ENCODE data around the gene PQBP1.

The PQBP1 gene

GRCh38 chrX:48903290-48903689 lies 5.6 kb downstream of the PQBP1 start:
- TF ChIP-seq, protein P1, sequence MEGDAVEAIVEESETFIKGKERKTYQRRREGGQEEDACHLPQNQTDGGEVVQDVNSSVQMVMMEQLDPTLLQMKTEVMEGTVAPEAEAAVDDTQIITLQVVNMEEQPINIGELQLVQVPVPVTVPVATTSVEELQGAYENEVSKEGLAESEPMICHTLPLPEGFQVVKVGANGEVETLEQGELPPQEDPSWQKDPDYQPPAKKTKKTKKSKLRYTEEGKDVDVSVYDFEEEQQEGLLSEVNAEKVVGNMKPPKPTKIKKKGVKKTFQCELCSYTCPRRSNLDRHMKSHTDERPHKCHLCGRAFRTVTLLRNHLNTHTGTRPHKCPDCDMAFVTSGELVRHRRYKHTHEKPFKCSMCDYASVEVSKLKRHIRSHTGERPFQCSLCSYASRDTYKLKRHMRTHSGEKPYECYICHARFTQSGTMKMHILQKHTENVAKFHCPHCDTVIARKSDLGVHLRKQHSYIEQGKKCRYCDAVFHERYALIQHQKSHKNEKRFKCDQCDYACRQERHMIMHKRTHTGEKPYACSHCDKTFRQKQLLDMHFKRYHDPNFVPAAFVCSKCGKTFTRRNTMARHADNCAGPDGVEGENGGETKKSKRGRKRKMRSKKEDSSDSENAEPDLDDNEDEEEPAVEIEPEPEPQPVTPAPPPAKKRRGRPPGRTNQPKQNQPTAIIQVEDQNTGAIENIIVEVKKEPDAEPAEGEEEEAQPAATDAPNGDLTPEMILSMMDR (conservative IDR thresholded peaks at IDR 0.05; ENCODE audit: low read depth, low read length), result no peak
- no peak overlapping the region for H3K4me3 ChIP-seq (ENCODE audit: low read depth, low read length)

DNA sequence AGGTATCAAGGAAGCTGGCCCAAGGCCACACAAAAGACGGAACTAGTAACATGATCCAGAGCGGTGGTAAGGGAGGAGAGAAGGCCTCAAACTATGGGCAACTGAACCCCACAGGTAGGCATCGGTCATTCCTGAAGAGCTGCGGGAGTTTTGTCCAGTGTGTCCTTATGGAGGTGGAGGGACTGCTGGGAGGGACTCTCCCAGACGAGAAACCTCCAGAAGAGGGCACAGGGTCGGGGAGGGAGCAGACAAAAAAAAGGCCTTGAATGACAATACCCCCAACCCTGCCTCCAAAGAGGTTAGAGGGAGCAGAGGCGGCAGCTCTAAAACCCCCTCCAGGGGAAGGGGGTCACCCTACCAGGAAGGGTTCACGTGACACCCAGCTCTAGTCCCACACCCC lies 6.5 kb downstream of the PQBP1 start:
- TF ChIP-seq, protein P1 (conservative IDR thresholded peaks at IDR 0.05; ENCODE audit: low read depth, low read length), result no peak
- DNase-seq (ENCODE audit: low read depth), result no peak
- no peak overlapping the region for H3K4me3 ChIP-seq (ENCODE audit: low read depth, low read length)

More at GRCh38 chrX:48903290-48903689, 5.6 kb downstream of the PQBP1 start:
- no peak for DNase-seq (ENCODE audit: low read depth)

DNA sequence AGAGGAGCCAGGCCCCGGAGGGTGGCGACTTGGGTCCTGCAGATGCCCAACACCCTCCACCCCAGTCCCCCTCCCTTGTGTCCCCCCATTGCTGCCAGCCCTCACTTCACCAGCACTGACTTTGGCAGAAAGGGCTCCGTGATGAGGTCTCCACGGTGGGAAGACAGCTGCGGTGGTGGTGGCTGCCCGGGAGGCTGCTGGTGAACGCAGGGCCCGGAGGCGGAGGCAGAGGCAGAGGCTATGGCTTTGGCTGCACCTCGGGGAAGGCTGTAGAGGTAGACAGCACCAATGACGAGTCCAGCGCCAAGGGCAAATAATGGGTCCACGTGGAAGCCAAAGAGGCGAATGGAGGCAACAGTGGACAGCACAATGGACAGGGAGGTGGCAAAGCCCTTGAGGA lies 6.9 kb downstream of the PQBP1 start:
- DNase-seq (ENCODE audit: low read depth), result no peak
- H3K4me3 ChIP-seq (ENCODE audit: low read depth, low read length), result no peak overlapping the region
- TF ChIP-seq, protein P1 (conservative IDR thresholded peaks at IDR 0.05; ENCODE audit: low read depth, low read length), result no peak

- H3K4me3 ChIP-seq (ENCODE audit: low read depth, low read length), result no peak overlapping the region
- TF ChIP-seq, protein P1 (conservative IDR thresholded peaks at IDR 0.05; ENCODE audit: low read depth, low read length), result no peak
- DNase-seq (ENCODE audit: low read depth), result no peak
Observed at GRCh38 chrX:48905090-48905790, 7.5 kb downstream of the PQBP1 start.

- H3K4me3 ChIP-seq (ENCODE audit: low read depth, low read length), result no peak overlapping the region
- DNase-seq (ENCODE audit: low read depth), result no peak
- TF ChIP-seq, protein P1 (conservative IDR thresholded peaks at IDR 0.05; ENCODE audit: low read depth, low read length), result no peak
Observed at GRCh38 chrX:48908600-48908999, 10.9 kb downstream of the PQBP1 start.

GRCh38 chrX:48909703-48910294 lies 12.1 kb downstream of the PQBP1 start:
- DNase-seq (ENCODE audit: low read depth), result no peak
- TF ChIP-seq, protein P1 (conservative IDR thresholded peaks at IDR 0.05; ENCODE audit: low read depth, low read length), result no peak
- H3K4me3 ChIP-seq (ENCODE audit: low read depth, low read length), result peak overlapping the region; percentile 80

All from choroid plexus epithelial cell (primary cell).